ENCODE measurements around the gene PTOV1. TPM values are rescaled to one million over a fixed set of nuclear protein-coding genes. Genes with fewer than 3 reads are reported as not detected.

PTOV1 gene
- total and polyA plus RNA-seq, 2 of the 4 experiments (the other 2 are of a cell fraction), result 34.4 to 107 TPM

DNA sequence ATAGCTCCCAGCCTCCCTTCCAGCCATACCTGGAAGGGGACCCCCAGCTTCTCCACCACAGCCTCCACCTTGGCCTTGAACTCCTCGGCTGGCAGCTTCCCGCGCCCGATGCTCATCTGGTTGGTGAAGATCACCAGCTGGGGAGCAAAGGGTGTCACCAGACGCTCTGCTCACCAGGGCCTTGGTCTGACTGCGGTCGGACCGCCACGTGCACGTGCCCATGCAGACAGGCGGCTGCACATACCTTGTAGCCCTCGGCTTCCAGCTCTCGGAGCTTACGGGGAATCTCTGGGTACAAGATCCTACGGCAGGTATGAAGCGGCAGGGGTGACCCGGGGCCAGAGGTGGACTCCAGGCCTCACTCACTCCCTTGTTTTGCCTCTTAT is 13.0 kb downstream of the PTOV1 start:
- CTCF ChIA-PET, result no interaction called here
- intact Hi-C loops (cut with micrococcal nuclease), result no loop called here
- Histone ChIP-seq H3K9me1 (ENCODE audit: insufficient read depth, low read length) (peaks cover 13% of the 10 kb centered on the region), H2AFZ (replicated peaks; ENCODE audit: low read length, poor library complexity) (no peak overlapping the region), H2BK15ac (ENCODE audit: low read depth, low read length) (no peak overlapping the region), H3K27ac (ENCODE audit: insufficient read depth, low read length) (no peak overlapping the region), H3K4me3 (ENCODE audit: insufficient read depth, low read depth, low read length) (no peak overlapping the region), H2BK20ac (ENCODE audit: low read depth, low read length) (no peak overlapping the region), H4K8ac (ENCODE audit: low read depth in 2 of 2, low read length in 2 of 2) (no peak overlapping the region), H3K9ac (ENCODE audit: low read depth, low read length) (no peak overlapping the region), H3K36me3 (ENCODE audit: control insufficient read depth, insufficient read depth, low read length) (peaks cover 46% of the 10 kb centered on the region), H3K4me1 (ENCODE audit: control insufficient read depth, insufficient read depth, low read length) (peaks cover 9% of the 10 kb centered on the region), H2AK9ac (replicated peaks; ENCODE audit: low read depth, low read length, poor library complexity) (no peak overlapping the region), H3K14ac (replicated peaks; ENCODE audit: low read depth, low read length) (no peak overlapping the region), H4K20me1 (ENCODE audit: insufficient read depth, low read length) (peaks cover 26% of the 10 kb centered on the region), H3K56ac (ENCODE audit: extremely low read depth, insufficient read depth, low read length) (no peak overlapping the region), H2BK120ac (ENCODE audit: low read depth, low read length) (no peak overlapping the region), H3K9me3 (ENCODE audit: control insufficient read depth, insufficient read depth, low read length) (no peaks in the 10 kb centered on the region), H2BK5ac (ENCODE audit: low read depth, low read length, poor library complexity, severe bottlenecking) (no peak overlapping the region), H3K4ac (ENCODE audit: low read depth, low read length) (no peak overlapping the region), H3K18ac (ENCODE audit: low read depth, low read length) (no peak overlapping the region), H3K23ac (ENCODE audit: low read depth, low read length) (no peak overlapping the region), H3K79me1 (ENCODE audit: low read depth in 1 of 2, low read length in 2 of 2) (peaks cover 23 to 69% of the 10 kb centered on the region in 2 experiments), H3K27me3 (ENCODE audit: control insufficient read depth, insufficient read depth, low read length) (no peaks in the 10 kb centered on the region), H4K91ac (ENCODE audit: insufficient read depth, low read depth, low read length) (no peak overlapping the region), H4K5ac (ENCODE audit: low read depth, low read length) (no peak overlapping the region), H3K4me2 (ENCODE audit: low read depth, low read length) (no peak overlapping the region), H2AK5ac (ENCODE audit: low read depth, low read length) (no peak overlapping the region)
- TF ChIP-seq RCOR1 (IDR thresholded peaks at IDR 0.05; ENCODE audit: insufficient replicate concordance, low read length) (no peak), MAZ (IDR thresholded peaks at IDR 0.05; ENCODE audit: borderline replicate concordance, low read depth, low read length) (no peak), RAD21 (IDR thresholded peaks at IDR 0.05; ENCODE audit: low read length) (no peak), POLR2A (IDR thresholded peaks at IDR 0.05; ENCODE audit: low read depth, low read length) (no peak), CEBPB (IDR thresholded peaks at IDR 0.05; ENCODE audit: low read depth, low read length) (no peak), SMC3 (IDR thresholded peaks at IDR 0.05; ENCODE audit: low read depth, low read length) (no peak), CHD1 (IDR thresholded peaks at IDR 0.05; ENCODE audit: low read depth, low read length) (no peak), MAFK (IDR thresholded peaks at IDR 0.05; ENCODE audit: low read depth, low read length) (no peak), NFE2L2 (IDR thresholded peaks at IDR 0.05; ENCODE audit: low read depth, low read length) (no peak)
- TF ChIP-seq, protein P1, sequence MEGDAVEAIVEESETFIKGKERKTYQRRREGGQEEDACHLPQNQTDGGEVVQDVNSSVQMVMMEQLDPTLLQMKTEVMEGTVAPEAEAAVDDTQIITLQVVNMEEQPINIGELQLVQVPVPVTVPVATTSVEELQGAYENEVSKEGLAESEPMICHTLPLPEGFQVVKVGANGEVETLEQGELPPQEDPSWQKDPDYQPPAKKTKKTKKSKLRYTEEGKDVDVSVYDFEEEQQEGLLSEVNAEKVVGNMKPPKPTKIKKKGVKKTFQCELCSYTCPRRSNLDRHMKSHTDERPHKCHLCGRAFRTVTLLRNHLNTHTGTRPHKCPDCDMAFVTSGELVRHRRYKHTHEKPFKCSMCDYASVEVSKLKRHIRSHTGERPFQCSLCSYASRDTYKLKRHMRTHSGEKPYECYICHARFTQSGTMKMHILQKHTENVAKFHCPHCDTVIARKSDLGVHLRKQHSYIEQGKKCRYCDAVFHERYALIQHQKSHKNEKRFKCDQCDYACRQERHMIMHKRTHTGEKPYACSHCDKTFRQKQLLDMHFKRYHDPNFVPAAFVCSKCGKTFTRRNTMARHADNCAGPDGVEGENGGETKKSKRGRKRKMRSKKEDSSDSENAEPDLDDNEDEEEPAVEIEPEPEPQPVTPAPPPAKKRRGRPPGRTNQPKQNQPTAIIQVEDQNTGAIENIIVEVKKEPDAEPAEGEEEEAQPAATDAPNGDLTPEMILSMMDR (conservative IDR thresholded peaks at IDR 0.05; ENCODE audit: low read depth, low read length), result no peak
- TF ChIP-seq, protein P2, sequence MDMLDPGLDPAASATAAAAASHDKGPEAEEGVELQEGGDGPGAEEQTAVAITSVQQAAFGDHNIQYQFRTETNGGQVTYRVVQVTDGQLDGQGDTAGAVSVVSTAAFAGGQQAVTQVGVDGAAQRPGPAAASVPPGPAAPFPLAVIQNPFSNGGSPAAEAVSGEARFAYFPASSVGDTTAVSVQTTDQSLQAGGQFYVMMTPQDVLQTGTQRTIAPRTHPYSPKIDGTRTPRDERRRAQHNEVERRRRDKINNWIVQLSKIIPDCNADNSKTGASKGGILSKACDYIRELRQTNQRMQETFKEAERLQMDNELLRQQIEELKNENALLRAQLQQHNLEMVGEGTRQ (IDR thresholded peaks at IDR 0.05; ENCODE audit: low read depth, low read length), result no peak
- dilution Hi-C loops (cut with HindIII; ENCODE audit: low sequenced_read_pairs, unreplicated experiment), result no loop called here
- ATAC-seq (ENCODE audit: low read depth) (no peak), DNase-seq (no peak)
- POLR2A ChIA-PET (ENCODE audit: unreplicated experiment), result no interaction called here
- in situ Hi-C loops (cut with MboI; ENCODE audit: low sequenced_read_pairs), result no loop called here
- no TSS peak for BruUV-seq (replicated peaks)
- 97% methylated on average over 15 of the region's 17 CpGs; no CpG with 5 or more reads in 1 of the 2 experiments for WGBS, 2 experiments (ENCODE audit: extremely low coverage in 2 of 2, insufficient read length in 1 of 2)
